Measurements from ENCODE around the gene SLC15A3. TPM values are rescaled to one million over a fixed set of nuclear protein-coding genes. Genes with fewer than 3 reads are reported as not detected.
A peak's percentile ranks its signal among the peaks of the same experiment; 100 is the strongest.

Gene SLC15A3
- total RNA-seq, 1 experiment from 2014 or later, result 0.43 TPM

GRCh38 chr11:60982184-60982583 lies 30.2 kb upstream of the SLC15A3 start:
- H3K4me3 Mint-ChIP-seq (ENCODE audit: unreplicated experiment), result no peak overlapping the region
- ChIA-PET CTCF (no interaction called here), POLR2A (no interaction called here)
- intact Hi-C loops (cut with micrococcal nuclease; ENCODE audit: unreplicated experiment), result no loop called here
- no peaks in the 10 kb centered on the region for H3K4me1 Mint-ChIP-seq (ENCODE audit: low read depth, unreplicated experiment)
- H3K36me3 Mint-ChIP-seq (ENCODE audit: insufficient read depth, unreplicated experiment), result no peaks in the 10 kb centered on the region
- no peak for DNase-seq
- no peaks in the 10 kb centered on the region for H3K9me3 ChIP-seq
- H3K4me3 ChIP-seq (ENCODE audit: low read depth, low read length), result no peak overlapping the region
- no peaks in the 10 kb centered on the region for H3K36me3 ChIP-seq (ENCODE audit: control insufficient read depth, insufficient read depth, low read length)
- no peak overlapping the region for H3K27ac Mint-ChIP-seq (ENCODE audit: unreplicated experiment)
- H3K27me3 ChIP-seq (replicated peaks; ENCODE audit: control insufficient read depth, insufficient read depth, low read length), result no peaks in the 10 kb centered on the region; the same call in none of the 2 replicates
- H3K9me3 Mint-ChIP-seq (ENCODE audit: unreplicated experiment), result no peaks in the 10 kb centered on the region
- no peak for TF ChIP-seq CTCF (IDR thresholded peaks at IDR 0.05; ENCODE audit: insufficient read depth in 1 of 2, low read depth in 1 of 2, low read length in 1 of 2, severe bottlenecking in 1 of 2, unreplicated experiment in 1 of 2)
- H3K4me1 ChIP-seq, result no peaks in the 10 kb centered on the region
- H3K27me3 Mint-ChIP-seq (ENCODE audit: insufficient read depth, unreplicated experiment), result peaks cover 10% of the 10 kb centered on the region
- no TSS peak for BruUV-seq (replicated peaks)

- intact Hi-C loops (cut with micrococcal nuclease; ENCODE audit: unreplicated experiment), result no loop called here
- no peak overlapping the region for H3K27ac Mint-ChIP-seq (ENCODE audit: unreplicated experiment)
- no peaks in the 10 kb centered on the region for H3K36me3 Mint-ChIP-seq (ENCODE audit: insufficient read depth, unreplicated experiment)
- H3K27me3 Mint-ChIP-seq (ENCODE audit: insufficient read depth, unreplicated experiment), result peaks cover 9% of the 10 kb centered on the region
- no peaks in the 10 kb centered on the region for H3K9me3 Mint-ChIP-seq (ENCODE audit: unreplicated experiment)
- ChIA-PET POLR2A (no interaction called here), CTCF (no interaction called here)
- no peaks in the 10 kb centered on the region for H3K4me1 ChIP-seq
- BruUV-seq (replicated peaks), result no TSS peak
- H3K9me3 ChIP-seq, result no peaks in the 10 kb centered on the region
- no peak for DNase-seq
- H3K4me1 Mint-ChIP-seq (ENCODE audit: low read depth, unreplicated experiment), result no peaks in the 10 kb centered on the region
- no peak overlapping the region for H3K4me3 Mint-ChIP-seq (ENCODE audit: unreplicated experiment)
- no peak overlapping the region for H3K4me3 ChIP-seq (ENCODE audit: low read depth, low read length)
- TF ChIP-seq CTCF (IDR thresholded peaks at IDR 0.05; ENCODE audit: insufficient read depth in 1 of 2, low read depth in 1 of 2, low read length in 1 of 2, severe bottlenecking in 1 of 2, unreplicated experiment in 1 of 2), result no peak
- no peaks in the 10 kb centered on the region for H3K36me3 ChIP-seq (ENCODE audit: control insufficient read depth, insufficient read depth, low read length)
- no peaks in the 10 kb centered on the region; the same call in none of the 2 replicates for H3K27me3 ChIP-seq (replicated peaks; ENCODE audit: control insufficient read depth, insufficient read depth, low read length)
These were observed 29.5 kb upstream of the SLC15A3 start for GRCh38 chr11:60981515-60981914.

- Mint-ChIP-seq H3K4me3 (ENCODE audit: unreplicated experiment) (no peak overlapping the region), H3K36me3 (ENCODE audit: insufficient read depth, unreplicated experiment) (no peaks in the 10 kb centered on the region), H3K4me1 (ENCODE audit: low read depth, unreplicated experiment) (no peaks in the 10 kb centered on the region), H3K27me3 (ENCODE audit: insufficient read depth, unreplicated experiment) (peaks cover 8% of the 10 kb centered on the region), H3K9me3 (ENCODE audit: unreplicated experiment) (no peaks in the 10 kb centered on the region), H3K27ac (ENCODE audit: unreplicated experiment) (no peak overlapping the region)
- no TSS peak for BruUV-seq (replicated peaks)
- Histone ChIP-seq H3K4me1 (no peaks in the 10 kb centered on the region), H3K9me3 (no peaks in the 10 kb centered on the region), H3K4me3 (ENCODE audit: low read depth, low read length) (no peak overlapping the region), H3K36me3 (ENCODE audit: control insufficient read depth, insufficient read depth, low read length) (no peaks in the 10 kb centered on the region), H3K27me3 (replicated peaks; ENCODE audit: control insufficient read depth, insufficient read depth, low read length) (no peaks in the 10 kb centered on the region; the same call in none of the 2 replicates)
- no peak for TF ChIP-seq CTCF (IDR thresholded peaks at IDR 0.05; ENCODE audit: insufficient read depth in 1 of 2, low read depth in 1 of 2, low read length in 1 of 2, severe bottlenecking in 1 of 2, unreplicated experiment in 1 of 2)
- ChIA-PET CTCF (no interaction called here), POLR2A (no interaction called here)
- peak in 1 of 2 experiments; percentile 9 for DNase-seq
- intact Hi-C loops (cut with micrococcal nuclease; ENCODE audit: unreplicated experiment), result no loop called here
These were observed 26.8 kb upstream of the SLC15A3 start for GRCh38 chr11:60978546-60979380.

All from Caco-2 (cell line).